Superior temporal gyrus (tissue), 1 donor: ENCODE measurements around the gene CTNNBL1.
"Not testable (repeated sequence)": the region's sequence is repeated elsewhere in the genome, so short reads cannot be mapped to it uniquely, and the experiment has no call there.

Experiments
- DNase-seq: peaks from one replicate; pipeline ENCODE4 v3.0.0-alpha.2; 2016; ENCODE audit errors: extremely low spot score

Gene CTNNBL1

DNA sequence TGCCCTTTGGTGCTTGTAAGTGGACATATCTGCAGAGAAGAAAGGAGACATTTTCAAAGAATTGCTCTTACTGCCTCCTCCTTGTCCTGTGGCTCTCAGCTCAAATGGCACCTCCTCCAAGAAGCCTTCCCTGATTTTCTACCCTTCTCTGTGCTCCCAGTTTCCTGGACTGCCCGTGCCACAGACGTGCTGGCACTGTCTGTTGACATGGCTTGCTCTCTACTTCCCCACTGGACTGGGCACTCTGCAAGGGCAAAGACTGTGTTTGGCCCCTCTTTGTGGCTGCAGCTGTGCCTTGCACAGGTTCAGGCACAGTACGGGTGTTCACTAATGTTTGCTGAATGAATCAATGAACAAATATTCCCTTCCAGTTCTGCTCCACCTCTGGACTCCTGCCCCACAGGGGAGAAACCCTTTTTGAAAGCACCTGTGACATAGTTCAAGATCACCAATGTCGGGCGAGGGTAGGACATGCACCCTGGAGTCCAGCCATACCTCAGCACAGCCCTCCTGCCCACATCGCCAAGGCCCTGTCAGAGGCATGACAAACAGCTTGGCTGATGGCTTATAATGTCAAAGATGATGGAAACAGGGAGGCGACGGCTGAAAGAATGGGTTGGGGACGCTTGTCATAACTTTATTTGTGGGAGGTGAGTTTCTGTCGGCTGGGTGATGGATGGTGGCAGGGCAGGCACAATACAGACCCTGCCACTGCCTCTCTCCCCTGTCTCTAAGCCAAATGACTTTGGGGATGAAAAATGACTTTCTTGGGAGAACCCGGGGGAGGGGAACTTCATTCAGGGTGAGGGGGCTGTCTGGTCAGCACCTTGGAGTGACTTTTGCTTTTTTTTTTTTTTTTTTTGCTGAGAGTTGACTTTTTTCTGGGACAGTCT, 15.6 kb upstream of the CTNNBL1 start:
- no peak for DNase-seq

DNA sequence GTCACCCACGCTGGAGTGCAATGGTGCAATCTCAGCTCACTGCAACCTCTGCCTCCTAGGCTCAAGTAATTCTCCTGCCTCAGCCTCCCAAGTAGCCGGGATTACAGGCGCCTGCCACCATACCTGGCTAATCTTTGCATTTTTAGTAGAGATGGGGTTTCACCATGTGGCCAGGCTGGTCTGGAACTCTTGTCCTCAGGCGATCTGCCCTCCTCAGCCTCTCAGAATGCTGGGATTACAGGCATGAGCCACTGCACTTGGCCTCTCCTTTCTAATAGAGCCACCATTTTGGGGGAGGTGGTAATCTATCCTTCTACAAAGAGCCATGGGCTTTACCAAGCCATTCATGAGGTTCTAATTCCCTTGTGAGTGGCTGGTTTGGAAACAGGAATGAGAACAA, 14.1 kb upstream of the CTNNBL1 start:
- not testable (repeated sequence) for DNase-seq

DNA sequence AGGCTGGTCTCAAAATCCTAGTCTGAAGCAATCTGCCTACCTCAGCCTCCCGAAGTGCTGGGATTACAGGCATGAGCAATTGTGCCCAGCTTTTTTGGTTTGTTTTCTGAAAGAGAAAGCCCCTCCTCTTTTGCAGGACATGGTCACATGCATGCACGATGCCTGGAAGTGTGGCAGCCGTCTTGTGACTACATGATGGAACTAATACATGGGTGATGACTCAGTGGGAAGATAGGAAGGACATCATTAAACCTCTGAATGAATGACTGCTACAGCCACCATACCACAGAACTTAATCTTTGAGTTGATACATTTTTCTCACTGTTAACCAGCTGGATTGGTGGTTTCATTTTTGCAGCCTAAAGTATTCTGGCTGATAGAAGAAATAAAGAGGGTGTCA, 13.4 kb upstream of the CTNNBL1 start:
- DNase-seq, result no peak

DNA sequence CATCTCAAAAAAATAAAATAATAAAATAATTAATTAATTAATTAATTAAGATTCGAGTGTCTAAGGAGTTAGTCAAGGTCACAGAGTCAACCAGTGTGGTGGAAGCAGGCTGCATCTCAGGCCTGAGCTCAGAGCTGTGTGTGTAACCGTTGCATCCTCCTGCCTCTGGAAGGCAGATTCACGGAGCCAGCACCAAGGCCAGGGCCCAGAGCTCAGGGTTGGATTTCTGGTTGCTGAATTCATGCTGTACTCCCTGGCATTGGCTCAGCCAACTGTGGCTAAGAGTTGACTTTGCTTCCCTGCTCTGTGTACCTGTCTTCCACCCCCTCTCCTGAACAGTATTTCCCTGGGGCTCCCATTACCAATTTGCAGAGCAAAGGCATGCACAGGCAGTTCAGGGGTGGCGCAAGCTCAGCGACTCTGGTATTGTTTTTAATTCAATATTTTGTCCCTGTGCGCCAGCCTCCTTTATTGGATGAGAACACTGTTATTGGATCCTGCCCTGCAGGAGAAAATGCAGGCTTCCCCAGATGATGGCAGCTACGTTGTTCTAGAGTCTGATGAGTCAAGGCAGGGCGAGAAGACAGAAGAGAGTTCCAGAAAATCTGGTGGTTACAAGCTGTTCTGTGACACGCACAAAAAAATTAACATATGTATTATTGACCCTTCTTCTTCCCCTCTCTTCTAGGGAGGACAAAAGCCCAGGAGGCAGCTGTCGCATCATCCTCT, 12.3 kb upstream of the CTNNBL1 start:
- no peak for DNase-seq

DNA sequence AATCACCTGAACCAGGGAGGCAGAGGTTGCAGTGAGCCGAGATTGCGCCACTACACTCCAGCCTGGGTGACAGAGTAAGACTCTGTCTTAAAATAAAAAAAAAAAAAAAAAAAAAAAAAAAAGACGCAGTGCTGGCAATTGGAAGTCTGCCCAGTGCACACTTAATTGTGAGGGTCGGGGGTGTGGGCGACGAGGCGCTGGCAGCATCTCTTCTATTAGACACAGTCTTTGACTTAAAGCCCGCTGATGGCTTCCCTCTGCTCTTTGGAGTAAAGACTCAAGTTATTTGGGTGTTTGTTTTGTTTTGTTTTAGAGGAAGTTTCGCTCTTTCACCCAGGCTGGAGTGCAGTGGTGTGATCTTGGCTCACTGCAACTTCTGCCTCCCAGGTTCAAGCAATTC, 10.7 kb upstream of the CTNNBL1 start:
- DNase-seq, result not testable (repeated sequence)

DNA sequence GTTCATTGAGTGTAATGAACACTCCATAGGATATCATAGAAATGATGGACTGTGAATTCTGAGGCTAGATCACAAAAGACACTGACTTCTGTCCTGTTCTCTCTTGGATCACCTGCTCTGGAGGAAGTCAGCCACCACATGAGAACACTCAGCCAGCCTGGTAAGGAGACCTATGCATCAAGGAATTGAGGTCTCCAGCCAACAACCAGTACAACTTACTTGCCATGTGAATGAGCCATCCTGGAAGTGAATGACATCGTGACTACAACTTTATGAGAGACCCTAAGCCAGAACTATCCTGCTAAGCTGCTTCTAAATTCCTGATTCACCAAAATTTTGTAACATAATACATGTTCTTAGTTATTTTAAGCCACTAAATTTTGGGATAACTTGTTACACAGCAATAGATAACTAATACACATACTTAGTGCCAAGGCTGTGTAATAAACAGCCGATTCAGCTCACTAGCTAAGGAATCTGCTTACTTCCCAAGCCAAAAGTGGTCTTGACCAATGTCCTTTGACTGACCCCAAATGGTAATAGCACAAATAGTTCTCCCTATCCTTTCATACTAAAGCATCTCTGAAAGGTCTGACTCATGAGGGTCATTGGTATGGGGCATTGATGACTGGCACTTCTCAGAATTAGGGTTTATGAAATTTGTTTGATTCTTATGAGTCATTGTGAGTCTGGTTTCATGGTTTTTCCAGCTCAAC, 6.9 kb upstream of the CTNNBL1 start:
- no peak for DNase-seq

DNA sequence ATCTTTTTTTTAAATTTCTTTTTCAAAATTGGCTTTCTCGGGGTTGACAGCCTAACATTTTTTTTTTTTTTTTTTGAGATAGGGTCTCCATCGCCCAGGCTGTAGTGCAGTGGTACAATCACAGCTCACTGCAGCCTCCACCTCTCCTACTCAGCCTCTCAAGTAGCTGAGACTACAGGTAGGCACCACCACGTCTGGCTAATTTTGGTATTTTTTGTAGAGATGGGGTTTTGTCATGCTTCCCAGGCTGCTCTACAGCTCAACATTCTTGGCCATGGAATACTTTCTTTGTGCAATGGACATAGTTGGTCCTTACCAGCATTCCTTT, 6.4 kb upstream of the CTNNBL1 start:
- DNase-seq, result no peak

DNA sequence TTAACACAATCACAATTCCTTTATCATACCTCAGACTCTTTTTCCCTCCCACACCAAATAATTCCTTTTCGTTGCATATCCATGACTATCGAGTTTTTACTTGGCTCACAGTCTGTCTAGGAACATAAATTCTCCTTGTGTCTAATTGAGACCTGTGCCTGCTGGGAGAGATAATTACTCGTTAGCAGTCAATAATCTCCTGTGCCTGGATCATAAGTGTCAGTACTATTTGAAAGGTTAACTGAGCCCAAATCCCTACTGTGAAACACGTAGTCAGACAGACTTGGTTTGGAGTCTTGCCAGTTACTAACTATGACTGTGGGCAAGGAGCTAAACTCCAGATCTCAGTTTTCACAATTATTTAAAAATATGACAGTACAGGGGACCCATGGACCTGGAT, 5.7 kb upstream of the CTNNBL1 start:
- no peak for DNase-seq

DNA sequence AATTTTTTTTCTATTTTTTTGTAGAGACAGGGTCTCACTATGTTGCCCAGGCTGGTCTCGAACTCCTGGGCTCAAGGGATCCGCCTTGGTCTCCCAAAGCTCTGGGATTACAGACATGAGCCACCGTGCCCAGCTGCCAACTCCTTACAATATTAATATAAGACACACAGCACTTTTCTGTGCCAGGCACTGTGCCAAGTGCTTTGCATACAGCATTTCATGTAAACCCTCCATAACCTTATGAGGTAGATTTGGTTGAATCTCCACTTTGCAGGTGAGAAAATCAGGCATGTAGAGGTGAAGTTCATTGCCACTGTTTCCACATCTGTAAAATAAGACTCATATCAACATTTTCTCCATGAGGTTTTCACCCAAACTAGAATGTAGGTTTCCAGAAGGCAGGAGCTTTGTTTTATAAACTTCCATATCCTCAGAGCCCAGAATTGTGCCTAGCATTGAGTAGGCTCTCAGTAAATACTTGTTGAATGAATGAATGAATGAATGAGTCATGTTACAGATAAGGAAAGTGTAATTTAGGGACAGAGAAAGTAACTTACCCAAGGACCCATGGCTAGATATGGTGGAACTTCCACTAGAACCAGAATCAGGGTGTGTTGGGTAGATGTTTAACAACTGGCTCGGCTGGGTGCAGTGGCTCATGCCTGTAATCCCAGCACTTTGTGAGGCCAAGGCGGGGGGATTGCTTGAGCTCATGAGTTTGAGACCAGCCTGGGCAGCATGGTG, 3.0 kb upstream of the CTNNBL1 start:
- no peak for DNase-seq

DNA sequence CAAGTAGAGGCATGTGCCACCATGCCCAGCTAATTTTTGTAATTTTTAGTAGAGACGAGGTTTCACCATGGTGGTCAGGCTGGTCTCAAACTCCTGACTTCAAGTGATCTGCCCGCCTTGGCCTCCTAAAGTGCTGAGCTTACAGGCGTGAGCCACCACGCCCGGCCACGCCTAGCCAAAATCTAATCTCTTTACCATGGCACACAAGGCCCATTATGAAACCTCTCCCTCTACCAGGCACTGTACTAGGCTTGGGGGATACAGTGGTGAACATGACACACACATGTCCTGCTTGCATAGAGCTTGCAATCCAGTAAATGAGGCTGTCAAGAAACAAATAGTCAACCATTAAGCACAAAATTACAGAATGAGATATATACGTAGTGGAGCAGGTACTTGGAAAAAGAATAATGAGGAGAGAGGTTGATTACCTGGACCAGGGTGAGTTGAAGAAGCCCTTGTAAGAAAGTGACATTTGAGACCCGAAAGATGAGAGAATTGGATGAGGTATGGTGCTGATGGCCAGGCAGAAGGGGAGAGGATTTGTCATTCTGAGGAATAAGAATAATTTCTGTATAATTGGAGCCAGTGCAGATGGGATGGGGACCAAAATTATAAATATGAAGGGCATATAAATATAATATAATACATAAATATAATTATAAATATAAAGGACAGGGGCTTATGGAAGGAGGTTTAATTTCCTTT, 1.2 kb upstream of the CTNNBL1 start:
- DNase-seq, result no peak

DNA sequence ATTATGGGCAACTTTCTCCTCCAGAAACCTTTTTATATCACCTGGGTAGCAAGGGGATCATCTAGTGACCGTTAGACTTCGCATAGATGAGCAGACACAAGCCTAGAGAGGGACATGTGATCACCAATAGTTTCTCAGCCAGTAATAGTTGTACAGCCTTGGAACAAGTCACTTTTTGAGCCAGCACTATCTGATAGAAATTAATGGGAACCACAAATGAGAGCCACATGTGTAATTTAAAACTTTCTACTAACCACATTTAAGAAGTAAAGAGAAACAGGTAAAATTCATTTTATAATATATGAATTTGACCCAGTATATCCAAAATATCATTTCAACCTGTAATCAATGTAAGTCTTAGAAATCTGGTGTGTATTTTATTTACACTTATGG, 592 bp upstream of the CTNNBL1 start:
- no peak for DNase-seq

DNA sequence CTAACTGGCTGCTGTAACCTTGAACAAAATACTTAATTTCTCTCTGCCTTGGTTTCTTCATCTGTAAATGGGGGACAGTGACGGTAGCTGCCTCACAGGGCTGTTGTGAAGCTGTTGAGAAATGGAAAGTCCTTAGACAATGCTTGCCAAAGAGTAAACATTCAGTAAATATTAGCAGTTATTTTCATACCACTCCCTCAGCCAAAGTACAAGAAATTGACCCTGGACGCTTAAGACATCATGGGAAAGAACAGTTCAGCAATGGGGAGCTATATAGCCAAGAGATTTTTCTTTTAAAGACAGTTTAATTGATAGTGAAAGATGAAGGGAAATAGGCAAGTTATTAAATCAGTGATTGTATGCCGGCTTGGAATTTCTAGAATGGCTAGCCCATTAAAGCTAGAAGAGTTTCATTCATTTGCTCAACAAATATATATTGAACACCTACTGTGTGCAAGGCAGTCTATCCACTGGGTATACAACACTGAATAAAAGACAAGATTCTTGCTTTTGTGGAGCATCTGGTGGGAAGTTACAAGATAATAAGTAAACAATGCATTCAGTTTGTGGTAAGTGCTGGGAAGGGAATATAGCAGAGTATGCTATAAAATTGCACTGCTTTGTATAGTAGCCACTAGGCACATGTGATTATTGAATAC, 2.0 kb downstream of the CTNNBL1 start:
- no peak for DNase-seq

DNA sequence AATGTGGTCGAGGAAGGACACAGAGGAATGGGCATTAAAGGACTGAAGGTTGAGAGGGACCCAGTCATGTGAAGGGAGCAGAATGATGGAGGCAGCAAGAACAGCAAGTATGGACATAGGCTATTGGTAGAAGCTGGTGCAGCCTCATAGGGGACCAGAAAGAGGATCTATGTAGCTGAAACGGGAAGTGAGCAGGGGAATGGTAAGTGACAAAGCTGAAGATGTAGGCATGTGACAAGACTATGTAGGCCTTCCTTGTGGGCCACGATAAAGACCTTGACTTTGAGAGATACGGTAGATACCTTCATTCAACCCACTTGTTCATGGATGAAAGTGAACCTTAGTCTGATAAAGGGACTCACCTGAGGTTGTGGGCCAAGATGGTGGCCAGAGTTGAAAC, 3.5 kb downstream of the CTNNBL1 start:
- no peak for DNase-seq

DNA sequence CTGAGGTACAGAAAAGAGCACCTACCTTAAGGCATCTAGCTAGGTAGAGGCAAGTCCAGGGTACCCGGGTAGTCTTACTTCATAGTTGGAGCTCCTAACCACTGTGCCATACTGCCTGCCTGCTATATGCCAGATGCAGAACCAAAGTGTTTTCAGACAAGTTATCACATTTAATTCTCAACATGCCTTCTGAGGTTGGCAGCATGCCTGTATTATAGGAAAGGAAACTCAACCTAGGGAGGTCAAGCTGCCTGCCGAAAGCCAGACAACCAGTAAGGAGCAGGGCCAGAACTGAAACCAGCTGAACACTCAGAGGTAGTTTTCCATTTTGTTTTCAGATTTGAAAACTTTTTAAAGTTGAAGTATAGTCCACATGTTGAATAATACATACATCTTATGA, 5.4 kb downstream of the CTNNBL1 start:
- no peak for DNase-seq

DNA sequence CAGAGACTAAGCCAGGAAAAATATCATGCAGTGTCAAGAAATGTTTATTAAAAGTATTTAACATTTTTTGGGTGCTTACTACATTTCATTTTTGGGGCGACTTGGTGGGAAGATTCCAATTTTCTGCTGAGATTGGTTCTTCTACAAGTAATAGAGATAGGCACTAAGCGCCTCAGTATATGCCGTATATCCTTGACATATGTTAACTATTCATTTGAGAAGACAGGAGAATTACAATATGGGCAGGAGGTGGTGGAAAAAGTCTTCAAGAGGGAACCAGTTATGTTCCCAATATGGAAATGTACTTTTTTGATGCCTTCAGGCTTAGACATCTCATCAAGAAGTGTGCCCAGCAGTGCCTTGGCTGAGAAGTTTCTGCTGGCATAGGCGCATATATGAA, 6.5 kb downstream of the CTNNBL1 start:
- no peak for DNase-seq

DNA sequence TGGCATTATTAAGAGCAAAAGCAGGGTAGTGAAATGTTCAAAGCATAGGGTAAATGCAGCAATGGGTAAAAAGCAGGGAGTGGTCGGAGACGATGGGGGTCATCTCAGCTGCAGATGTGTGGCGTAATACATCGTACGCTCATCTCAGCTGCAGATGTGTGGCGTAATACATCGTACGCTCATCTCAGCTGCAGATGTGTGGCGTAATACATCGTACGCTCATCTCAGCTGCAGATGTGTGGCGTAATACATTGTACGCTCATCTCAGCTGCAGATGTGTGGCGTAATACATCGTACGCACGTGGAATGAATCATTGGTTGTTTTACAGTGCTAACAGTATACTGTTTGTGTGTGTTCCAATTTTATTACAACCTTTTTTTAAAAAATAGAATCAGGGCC, 7.8 kb downstream of the CTNNBL1 start:
- not testable (repeated sequence) for DNase-seq

DNA sequence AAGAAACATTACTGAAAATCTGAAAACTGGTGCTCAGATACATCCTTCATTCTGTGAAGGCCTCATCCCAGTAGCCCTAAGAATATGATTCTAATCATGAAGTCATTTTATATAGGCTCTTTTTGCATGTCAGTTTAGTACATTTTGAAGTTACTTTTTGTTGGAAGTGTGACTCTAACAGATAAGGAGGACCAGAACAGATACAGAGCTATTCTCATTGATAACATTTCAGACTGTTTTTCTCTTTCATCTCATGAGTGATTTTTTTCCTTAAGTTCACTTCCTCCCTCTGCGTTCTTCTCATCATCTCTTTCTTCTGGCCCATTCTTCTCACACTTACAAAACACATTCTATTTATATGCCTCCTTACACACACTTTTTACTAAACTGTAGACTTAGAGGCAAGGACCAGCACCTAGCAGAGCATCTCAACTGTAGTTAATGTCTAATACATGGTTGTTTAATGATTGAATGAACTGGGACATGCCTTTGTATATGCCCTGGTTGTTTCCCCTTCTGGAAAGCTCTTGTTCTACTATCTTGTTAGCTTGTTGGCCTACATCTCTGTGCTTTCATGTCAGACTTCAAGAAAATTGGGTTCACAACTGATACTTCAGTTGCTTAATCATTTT, 8.7 kb downstream of the CTNNBL1 start:
- DNase-seq, result no peak

DNA sequence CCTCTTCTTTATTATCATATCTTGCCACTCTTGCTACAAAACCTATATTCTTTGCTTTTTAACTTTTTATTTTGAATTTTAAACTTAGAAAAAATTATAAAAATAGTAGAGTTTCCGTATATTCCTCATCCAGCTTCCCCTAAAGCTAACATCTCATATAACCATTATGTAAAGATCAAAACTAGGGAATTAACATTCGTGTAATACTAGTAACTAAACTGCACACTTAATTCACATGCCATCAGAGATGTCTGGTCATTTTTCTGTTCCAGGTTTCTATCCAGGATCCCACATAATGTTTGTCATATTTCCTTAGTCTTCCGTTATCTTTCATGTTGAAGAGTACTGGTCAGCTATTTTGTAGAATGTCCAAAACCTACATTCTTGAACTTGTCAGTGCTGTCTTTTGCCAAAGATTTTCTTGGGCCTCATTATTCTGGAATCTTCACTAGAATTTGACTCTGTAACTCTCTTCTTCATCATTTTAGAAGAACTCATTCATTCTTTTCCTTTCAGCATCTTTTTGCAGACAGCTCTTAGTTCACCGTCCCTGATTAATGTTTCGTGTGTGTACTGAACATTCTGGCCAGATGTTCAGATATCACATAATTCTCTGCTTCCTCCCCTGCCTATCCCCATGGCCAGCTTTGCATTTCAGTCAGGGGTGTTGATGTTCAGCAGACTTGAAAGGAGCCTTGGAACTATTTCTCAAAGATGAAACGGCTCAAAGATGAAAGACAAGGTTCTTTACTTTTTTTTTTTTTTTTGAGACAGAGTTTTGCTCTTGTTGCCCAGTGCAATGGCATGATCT, 9.4 kb downstream of the CTNNBL1 start:
- no peak for DNase-seq

DNA sequence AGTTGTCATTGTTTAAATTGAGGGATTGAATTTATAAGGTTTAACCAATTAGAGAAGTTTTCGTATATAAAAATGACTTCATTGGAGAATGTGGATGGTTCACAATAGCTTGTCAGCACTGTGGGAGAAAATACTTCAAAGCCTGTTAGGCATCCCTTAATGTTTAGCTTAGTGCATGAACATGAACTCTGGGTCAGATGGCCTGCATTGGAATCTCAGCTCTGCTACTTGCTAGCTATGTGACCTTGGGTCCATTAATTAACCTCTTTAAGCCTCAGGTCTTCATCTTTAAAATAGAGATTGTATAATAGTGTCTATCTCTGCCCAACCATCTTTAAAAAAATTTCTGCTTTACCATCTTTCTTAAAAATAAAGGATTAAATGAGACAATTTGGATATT, 11.1 kb downstream of the CTNNBL1 start:
- DNase-seq, result no peak

DNA sequence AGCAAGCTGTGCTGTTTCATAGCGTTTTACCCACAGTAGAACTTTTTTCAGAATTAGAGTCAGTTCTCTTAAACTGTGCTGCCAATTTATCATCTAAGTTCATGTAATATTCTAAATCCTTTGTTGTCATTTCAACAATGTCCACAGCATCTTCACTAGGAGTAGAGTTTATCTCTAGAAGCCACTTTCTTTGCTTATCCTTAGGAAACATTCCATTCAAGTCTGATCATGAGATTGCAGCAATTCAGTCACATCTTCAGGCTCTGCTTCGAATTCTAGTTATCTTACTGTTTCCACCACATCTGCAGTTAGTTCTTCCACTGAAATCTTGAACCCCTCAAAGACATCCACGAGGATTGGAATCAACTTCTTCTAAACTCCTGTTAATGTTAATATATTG, 12.5 kb downstream of the CTNNBL1 start:
- DNase-seq, result no peak
